HEK293T (cell line): Measurements from ENCODE around the gene ACLY.
"Not testable (repeated sequence)": the region's sequence is repeated elsewhere in the genome, so short reads cannot be mapped to it uniquely, and the experiment has no call there.

Experiments
- CTCF ChIA-PET: fragments of 350-600 bp; formaldehyde crosslinking; extraction: SDS; loops from one replicate; lab custom pipeline; 2021; ENCODE audit warnings: antibody characterized with exemption, inconsistent platforms; lab: Yijun Ruan, JAX
- POLR2A ChIA-PET: fragments of 350-600 bp; formaldehyde crosslinking; extraction: SDS; loops from one replicate; lab custom pipeline; 2020; ENCODE audit warnings: antibody characterized with exemption, inconsistent platforms; lab: Yijun Ruan, JAX
- DNase-seq: peaks from one replicate; pipeline ENCODE4 v3.0.0; 2012; ENCODE audit warnings: mixed read lengths; ENCODE audit errors: extremely low spot score
- BHLHE40 ChIP-seq: fragments of 450-650 bp; IDR thresholded peaks from 2 replicates; pipeline ENCODE4 v1.6.1; 2016; ENCODE audit warnings: mild to moderate bottlenecking, moderate library complexity, borderline replicate concordance
- CTBP1 ChIP-seq: fragments of 450-650 bp; IDR thresholded peaks from 2 replicates; pipeline ENCODE4 v1.6.1; 2016; ENCODE audit warnings: borderline replicate concordance
- ELF4 ChIP-seq: fragments of 450-650 bp; IDR thresholded peaks from 2 replicates; pipeline ENCODE4 v1.6.1; 2017; ENCODE audit warnings: antibody characterized with exemption
- FOXA1 ChIP-seq: fragments of 450-650 bp; IDR thresholded peaks from 2 replicates; pipeline ENCODE4 v1.6.1; 2016; ENCODE audit warnings: mild to moderate bottlenecking
- FOXK2 ChIP-seq: fragments of 450-650 bp; IDR thresholded peaks from 2 replicates; pipeline ENCODE4 v1.6.1; 2016; ENCODE audit warnings: mild to moderate bottlenecking
- FOXM1 ChIP-seq: fragments of 450-650 bp; IDR thresholded peaks from 2 replicates; pipeline ENCODE4 v1.6.1; 2017; ENCODE audit warnings: mild to moderate bottlenecking, borderline replicate concordance
- HDGF ChIP-seq: fragments of 450-650 bp; IDR thresholded peaks from 2 replicates; pipeline ENCODE4 v1.6.1; 2017; ENCODE audit warnings: antibody characterized with exemption, borderline replicate concordance
- L3MBTL2 ChIP-seq: fragments of 450-650 bp; conservative IDR thresholded peaks from 2 replicates; pipeline ENCODE4 v1.6.1; 2016; ENCODE audit warnings: mild to moderate bottlenecking
- LEF1 ChIP-seq: fragments of 450-650 bp; IDR thresholded peaks from 2 replicates; pipeline ENCODE4 v1.6.1; 2017; ENCODE audit warnings: mild to moderate bottlenecking, borderline replicate concordance
- NFRKB ChIP-seq: fragments of 450-650 bp; IDR thresholded peaks from 2 replicates; pipeline ENCODE4 v1.6.1; 2016; ENCODE audit warnings: mild to moderate bottlenecking, moderate library complexity
- PKNOX1 ChIP-seq: fragments of 450-650 bp; IDR thresholded peaks from 2 replicates; pipeline ENCODE4 v1.6.1; 2016
- SP1 ChIP-seq: fragments of 450-650 bp; IDR thresholded peaks from 2 replicates; pipeline ENCODE4 v1.6.1; 2017
- SUZ12 ChIP-seq: fragments of 450-650 bp; IDR thresholded peaks from 2 replicates; pipeline ENCODE4 v1.6.1; 2016; ENCODE audit warnings: mild to moderate bottlenecking
- TARDBP ChIP-seq: fragments of 450-650 bp; IDR thresholded peaks from 2 replicates; pipeline ENCODE4 v1.6.1; 2016
- ZNF384 ChIP-seq: fragments of 450-650 bp; IDR thresholded peaks from 2 replicates; pipeline ENCODE4 v1.6.1; 2016

ACLY gene

GRCh38 chr17:41937970-41938954 lies 19.5 kb upstream of the ACLY start:
- no peak for DNase-seq
- CTCF ChIA-PET: interaction anchor here (0.6 kb wide), 1 partner anchor 322 kb away, joined by 4 read pairs; no protein-coding TSS in a partner anchor
- no peak for TF ChIP-seq FOXA1
- no peak for TF ChIP-seq SUZ12
- no peak for TF ChIP-seq HDGF
- TF ChIP-seq FOXK2: no peak
- no peak for TF ChIP-seq ZNF384
- no peak for TF ChIP-seq TARDBP
- TF ChIP-seq ELF4: no peak
- TF ChIP-seq BHLHE40: no peak
- TF ChIP-seq L3MBTL2: no peak
- no peak for TF ChIP-seq FOXM1
- no peak for TF ChIP-seq NFRKB
- no peak for TF ChIP-seq PKNOX1
- POLR2A ChIA-PET: interaction anchor here (1.5 to 4.1 kb wide), 3 partner anchors 8 to 21 kb away, joined by 3 to 35 read pairs (median 6); partner anchors contain the start of genes ACLY and ODAD4

DNA sequence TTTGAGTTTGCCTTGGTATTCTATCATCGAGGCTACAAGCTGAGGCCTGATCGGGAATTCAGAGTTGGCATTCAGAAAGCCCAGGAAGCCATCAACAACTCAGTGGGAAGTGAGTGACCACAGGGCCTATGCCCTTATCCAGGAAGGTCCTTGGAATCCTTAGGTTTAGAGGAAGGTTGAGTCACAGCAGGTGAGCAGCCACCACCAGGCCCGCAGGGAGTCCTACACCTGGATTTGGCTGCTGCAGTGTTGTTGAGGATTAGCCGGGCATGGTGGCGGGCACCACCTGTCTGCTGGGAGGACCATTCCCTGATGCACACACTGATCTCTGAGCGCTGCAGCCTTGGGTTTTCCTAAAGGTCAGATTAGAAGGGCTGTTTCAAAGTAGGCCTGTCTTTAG lies 16.9 kb upstream of the ACLY start:
- DNase-seq: no peak
- no peak for TF ChIP-seq TARDBP
- TF ChIP-seq FOXA1: no peak
- no peak for TF ChIP-seq SUZ12
- no peak for TF ChIP-seq PKNOX1
- TF ChIP-seq CTBP1: no peak
- TF ChIP-seq FOXM1: no peak
- ChIA-PET POLR2A (no interaction called here), CTCF (no interaction called here)

DNA sequence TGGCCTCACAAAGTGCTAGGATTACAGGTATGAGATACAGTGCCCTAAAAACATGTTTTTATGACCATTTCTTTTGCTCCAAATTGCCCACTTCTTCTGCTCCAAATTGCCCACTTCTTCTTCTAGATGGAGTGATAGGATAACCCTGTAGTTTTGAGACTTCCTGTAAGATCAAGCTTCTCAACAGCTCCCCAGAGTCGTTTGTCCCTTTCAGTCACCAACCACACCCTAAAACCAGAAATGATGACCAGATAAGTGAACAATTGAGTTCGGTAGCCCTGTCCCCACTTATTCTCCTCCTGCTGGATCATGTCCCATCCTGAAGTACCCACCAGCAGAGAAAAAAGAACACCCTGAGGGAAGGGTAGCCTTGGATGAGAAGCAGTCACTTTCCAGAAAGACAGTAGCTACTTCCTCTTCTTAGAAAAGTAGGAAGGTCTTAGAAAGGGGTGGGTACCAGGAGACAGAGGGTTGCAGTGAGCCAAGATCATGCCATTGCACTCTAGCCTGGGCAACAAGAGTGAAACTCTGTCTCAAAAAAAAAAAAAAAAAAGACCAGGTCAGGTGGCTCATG lies 14.2 kb upstream of the ACLY start:
- TF ChIP-seq BHLHE40: no peak
- no peak for TF ChIP-seq SUZ12
- TF ChIP-seq CTBP1: no peak
- TF ChIP-seq TARDBP: no peak
- no peak for TF ChIP-seq HDGF
- no peak for TF ChIP-seq SP1
- no peak for TF ChIP-seq FOXM1
- TF ChIP-seq FOXA1: no peak
- no peak for TF ChIP-seq LEF1
- TF ChIP-seq ZNF384: no peak
- no peak for TF ChIP-seq FOXK2
- ChIA-PET POLR2A (interaction anchor here (0.6 to 6.6 kb wide), 4 partner anchors 13 to 1893 kb away, joined by 3 to 148 read pairs (median 4); partner anchors contain the start of genes ACLY and DNAJC7), CTCF (interaction anchor here (1.0 kb wide), 1 partner anchor 270 kb away, joined by 3 read pairs; no protein-coding TSS in a partner anchor)
- DNase-seq: no peak

GRCh38 chr17:41931715-41932114 lies 13.0 kb upstream of the ACLY start:
- POLR2A ChIA-PET: interaction anchor here (6.6 kb wide), 1 partner anchor 12 kb away, joined by 148 read pairs; the partner anchor contains the start of gene ACLY
- not testable (repeated sequence) for DNase-seq
- CTCF ChIA-PET: interaction anchor here (2.5 kb wide), 1 partner anchor 269 kb away, joined by 12 read pairs; no protein-coding TSS in a partner anchor

- ChIA-PET CTCF (interaction anchor here (0.6 to 2.5 kb wide), 12 partner anchors 9 to 273 kb away, joined by 3 to 12 read pairs (median 3); partner anchors contain the start of gene ACLY), POLR2A (interaction anchor here (0.5 to 6.6 kb wide), 40 partner anchors 9 to 271 kb away, joined by 3 to 148 read pairs (median 5); partner anchors contain the start of genes ACLY, CNP, DNAJC7 and EIF1)
- DNase-seq: not testable (repeated sequence)
- peak; percentile 96 for TF ChIP-seq ZNF384
These were observed 12.0 kb upstream of the ACLY start for GRCh38 chr17:41930833-41931156.

- peak; percentile 87 for TF ChIP-seq ELF4
- TF ChIP-seq CTBP1: no peak
- peak; percentile 90 for TF ChIP-seq PKNOX1
- peak; percentile 65 for TF ChIP-seq L3MBTL2
- DNase-seq: peak; percentile 99
- ChIA-PET CTCF (interaction anchor here (0.6 to 2.5 kb wide), 12 partner anchors 8 to 272 kb away, joined by 3 to 12 read pairs (median 3); partner anchors contain the start of gene ACLY), POLR2A (interaction anchor here (0.5 to 6.6 kb wide), 44 partner anchors 9 to 272 kb away, joined by 3 to 148 read pairs (median 5); partner anchors contain the start of genes ACLY, CNP, DNAJC7 and EIF1)
These were observed 11.5 kb upstream of the ACLY start, which contains the start of gene ODAD4 for GRCh38 chr17:41930009-41930832. ODAD4 (plus strand) TSS chr17:41930617; CDS start chr17:41930724, 107 bp downstream.
